ENCODE measurements around the gene ACTL10. TPM values are rescaled to one million over a fixed set of nuclear protein-coding genes. Genes with fewer than 3 reads are reported as not detected.

ACTL10 gene
- total RNA-seq, 1 experiment from 2014 or later: 2.5 TPM

Other genes starting within 250 kb of the ACTL10 start
- gene SNTA1, start 223.2 kb upstream of the ACTL10 start, total RNA-seq (2014; rRNA removed; shearing (Covaris generic); ENCODE audit: low replicate concordance): 51.4 and 85.6 TPM in 2 replicates
- gene CBFA2T2, start 176.8 kb upstream of the ACTL10 start, total RNA-seq (2014; rRNA removed; shearing (Covaris generic); ENCODE audit: low replicate concordance): 47.6 and 54.8 TPM in 2 replicates
- gene C20orf144, start 4.6 kb upstream of the ACTL10 start, total RNA-seq (2014; rRNA removed; shearing (Covaris generic); ENCODE audit: low replicate concordance): 0.45 and 0.69 TPM in 2 replicates
- 38.2 and 89.2 TPM in 2 replicates for gene NECAB3, start 7.5 kb downstream of the ACTL10 start, total RNA-seq (2014; rRNA removed; shearing (Covaris generic); ENCODE audit: low replicate concordance)
- 19.2 and 37.2 TPM in 2 replicates for gene E2F1, start 19.4 kb downstream of the ACTL10 start, total RNA-seq (2014; rRNA removed; shearing (Covaris generic); ENCODE audit: low replicate concordance)
- 3.8 and 4.7 TPM in 2 replicates for gene PXMP4, start 53.4 kb downstream of the ACTL10 start, total RNA-seq (2014; rRNA removed; shearing (Covaris generic); ENCODE audit: low replicate concordance)
- 3.0 and 4.9 TPM in 2 replicates for gene ZNF341, start 65.1 kb downstream of the ACTL10 start, total RNA-seq (2014; rRNA removed; shearing (Covaris generic); ENCODE audit: low replicate concordance)
- 33.8 and 45.5 TPM in 2 replicates for gene CHMP4B, start 144.4 kb downstream of the ACTL10 start, total RNA-seq (2014; rRNA removed; shearing (Covaris generic); ENCODE audit: low replicate concordance)